IMR-90 (cell line): ENCODE measurements around the gene RNF145. TPM values are rescaled to one million over a fixed set of nuclear protein-coding genes. Genes with fewer than 3 reads are reported as not detected.

ENCODE experiments used
- ATAC-seq: fragments of 200-7000 bp; cut with Tn5 transposase; 2 replicates; pipeline ENCODE4 v1.9.1; 2020; ENCODE audit warnings: low read depth, mild to moderate bottlenecking, moderate library complexity
- BruUV-seq: library from RNA; stranded (reverse); fragments of 400-500 nt; replicated peaks from 2 replicates; lab custom pipeline; 2021; lab: Mats Ljungman, UMichigan
- CTCF ChIA-PET: fragments of 300-600 bp; formaldehyde crosslinking; extraction: SDS; loops from one replicate; lab custom pipeline; 2021; ENCODE audit warnings: antibody characterized with exemption; lab: Yijun Ruan, JAX
- POLR2A ChIA-PET: fragments of 300-600 bp; sonication (Branson Sonifier 250); formaldehyde crosslinking; loops from one replicate; lab custom pipeline; 2022; ENCODE audit warnings: antibody characterized with exemption; ENCODE audit not compliant: unreplicated experiment; lab: Charles Lee
- DNase-seq: peaks from one replicate; pipeline ENCODE4 v3.0.0; 2013
- H2AFZ ChIP-seq: replicated peaks from 2 replicates; pipeline ENCODE3; 2013; ENCODE audit warnings: low read length, mild to moderate bottlenecking; ENCODE audit not compliant: poor library complexity
- H2AK5ac ChIP-seq: 2 replicates; pipeline ENCODE4 v1.6.1; 2013; ENCODE audit warnings: low read depth, low read length, inconsistent platforms
- H2AK9ac ChIP-seq: replicated peaks from 2 replicates; pipeline ENCODE3; 2013; ENCODE audit warnings: mild to moderate bottlenecking, low read depth, low read length, moderate library complexity; ENCODE audit not compliant: poor library complexity
- H2BK120ac ChIP-seq: 2 replicates; pipeline ENCODE4 v1.6.1; 2013; ENCODE audit warnings: low read depth, low read length, inconsistent platforms
- H2BK15ac ChIP-seq: 3 replicates; pipeline ENCODE4 v1.6.1; 2013; ENCODE audit warnings: low read depth, low read length, inconsistent platforms
- H2BK20ac ChIP-seq: 2 replicates; pipeline ENCODE4 v1.6.1; 2013; ENCODE audit warnings: low read depth, mild to moderate bottlenecking, inconsistent platforms, low read length, moderate library complexity
- H2BK5ac ChIP-seq: 2 replicates; pipeline ENCODE4 v1.6.1; 2013; ENCODE audit warnings: mild to moderate bottlenecking, low read depth, low read length, inconsistent platforms; ENCODE audit not compliant: poor library complexity, severe bottlenecking
- H3K14ac ChIP-seq: replicated peaks from 2 replicates; pipeline ENCODE4 v1.6.1; 2013; ENCODE audit warnings: low read depth, low read length, inconsistent platforms
- H3K18ac ChIP-seq: 2 replicates; pipeline ENCODE4 v1.6.1; 2013; ENCODE audit warnings: low read depth, low read length, control low read depth
- H3K23ac ChIP-seq: 2 replicates; pipeline ENCODE4 v1.6.1; 2013; ENCODE audit warnings: low read depth, low read length, inconsistent platforms
- H3K27ac ChIP-seq: 2 replicates; pipeline ENCODE4 v1.5.1; 2013; ENCODE audit warnings: mild to moderate bottlenecking, control low read depth, low read length; ENCODE audit not compliant: insufficient read depth
- H3K27me3 ChIP-seq: 2 replicates; pipeline ENCODE4 v1.6.1; 2013; ENCODE audit warnings: low read length; ENCODE audit not compliant: control insufficient read depth, insufficient read depth
- H3K36me3 ChIP-seq: 2 replicates; pipeline ENCODE4 v1.6.1; 2013; ENCODE audit warnings: low read length, mixed read lengths; ENCODE audit not compliant: control insufficient read depth, insufficient read depth
- H3K4ac ChIP-seq: 2 replicates; pipeline ENCODE4 v1.6.1; 2013; ENCODE audit warnings: low read depth, low read length, inconsistent platforms
- H3K4me1 ChIP-seq: 2 replicates; pipeline ENCODE4 v1.6.1; 2013; ENCODE audit warnings: low read length, mixed read lengths; ENCODE audit not compliant: control insufficient read depth, insufficient read depth
- H3K4me2 ChIP-seq: 2 replicates; pipeline ENCODE4 v1.6.1; 2013; ENCODE audit warnings: low read depth, mild to moderate bottlenecking, control low read depth, low read length, moderate library complexity
- H3K4me3 ChIP-seq: 2 replicates; pipeline ENCODE4 v1.5.1; 2013; ENCODE audit warnings: low read depth, mild to moderate bottlenecking, control low read depth, low read length, moderate library complexity; ENCODE audit not compliant: insufficient read depth
- H3K56ac ChIP-seq: 2 replicates; pipeline ENCODE4 v1.6.1; 2013; ENCODE audit warnings: low read length, inconsistent platforms; ENCODE audit not compliant: insufficient read depth; ENCODE audit errors: extremely low read depth
- H3K79me1 ChIP-seq, 2 experiments: 2 replicates each; pipeline ENCODE4 v1.6.1; 2013; ENCODE audit warnings: low read length in 2 of 2, inconsistent platforms in 1 of 2, low read depth in 1 of 2
- H3K9ac ChIP-seq: 2 replicates; pipeline ENCODE4 v1.6.1; 2013; ENCODE audit warnings: low read depth, low read length, control low read depth
- H3K9me1 ChIP-seq: 2 replicates; pipeline ENCODE4 v1.6.1; 2013; ENCODE audit warnings: low read length, inconsistent platforms; ENCODE audit not compliant: insufficient read depth
- H3K9me3 ChIP-seq: 2 replicates; pipeline ENCODE4 v1.6.1; 2013; ENCODE audit warnings: low read length; ENCODE audit not compliant: control insufficient read depth, insufficient read depth
- H4K20me1 ChIP-seq: 2 replicates; pipeline ENCODE4 v1.6.1; 2013; ENCODE audit warnings: low read length, inconsistent platforms; ENCODE audit not compliant: insufficient read depth
- H4K5ac ChIP-seq: 2 replicates; pipeline ENCODE4 v1.6.1; 2013; ENCODE audit warnings: mild to moderate bottlenecking, low read depth, low read length, control low read depth
- H4K8ac ChIP-seq, 2 experiments: 2 replicates each; pipeline ENCODE4 v1.6.1; 2013; ENCODE audit warnings: low read depth in 2 of 2, low read length in 2 of 2, control low read depth in 1 of 2, inconsistent platforms in 1 of 2
- H4K91ac ChIP-seq: 2 replicates; pipeline ENCODE4 v1.6.1; 2013; ENCODE audit warnings: low read depth, low read length, inconsistent platforms; ENCODE audit not compliant: insufficient read depth
- RCOR1 ChIP-seq: IDR thresholded peaks from 2 replicates; pipeline ENCODE4 v1.6.1; 2012; ENCODE audit warnings: mild to moderate bottlenecking, low read length, improper control_type of control experiment; ENCODE audit not compliant: insufficient replicate concordance
- WGBS, 2 experiments: methylation state at CpG; one replicate each; pipeline versions ENCODE4 v1.1.5 to v1.1.7; 2013; ENCODE audit warnings: missing lambda C conversion rate in 2 of 2; ENCODE audit not compliant: insufficient read length in 1 of 2; ENCODE audit errors: extremely low coverage in 2 of 2; 5-methylcytosine and 5-hydroxymethylcytosine counted together
- dilution Hi-C: fragments of 300-500 bp; cut with HindIII; formaldehyde crosslinking; loops from one replicate; pipeline ENCODE4 v1.14.3; 2018; ENCODE audit warnings: low sequenced_read_pairs; ENCODE audit not compliant: unreplicated experiment
- in situ Hi-C: fragments of 300-500 bp; cut with MboI; formaldehyde crosslinking; loops from 3 replicates; pipeline ENCODE4 v1.14.3; 2019; ENCODE audit warnings: low sequenced_read_pairs, inconsistent platforms, mixed read lengths
- intact Hi-C: fragments of 100-400 bp; cut with micrococcal nuclease; formaldehyde crosslinking; loops from 2 replicates; pipeline ENCODE4 v1.10.0; 2022
- polyA plus RNA-seq, 3 experiments: library from polyadenylated mRNA; depleted of rRNA; stranded (reverse); fragments of >200 nt; gene quantifications; 2 replicates each; pipeline ENCODE4 v1.2.3, GENCODE V29; 2012; ENCODE audit warnings: low replicate concordance in 1 of 3
- total RNA-seq: library from RNA; depleted of rRNA; stranded (reverse); fragments of >200 nt; gene quantifications from 2 replicates; pipeline ENCODE4 v1.2.3, GENCODE V29; 2012

Gene RNF145
- total and polyA plus RNA-seq, 2 of the 4 experiments (the other 2 are of a cell fraction), result 50.0 to 57.0 TPM

- no peak overlapping the region for H2AK9ac ChIP-seq
- H2AK5ac ChIP-seq, result no peak overlapping the region
- no peak overlapping the region for H4K91ac ChIP-seq
- H3K14ac ChIP-seq, result 0 out of 2 replicates have a peak overlapping the region, but pooled peaks have one; percentile 68
- H2BK15ac ChIP-seq, result no peak overlapping the region
- H2BK20ac ChIP-seq, result no peak overlapping the region
- ChIA-PET POLR2A (interaction anchor here (0.7 kb wide), 1 partner anchor 11 kb away, joined by 9 read pairs; no protein-coding TSS in a partner anchor), CTCF (interaction anchor here (0.6 kb wide), 1 partner anchor 49 kb away, joined by 5 read pairs; no protein-coding TSS in a partner anchor)
- no peak overlapping the region for H3K9ac ChIP-seq
- no peak for TF ChIP-seq RCOR1
- BruUV-seq, result no TSS peak
- no peak overlapping the region for H3K27ac ChIP-seq
- H3K27me3 ChIP-seq, result no peaks in the 10 kb centered on the region
- peaks cover 25% of the 10 kb centered on the region; the same call in 1 of the 2 replicates for H4K20me1 ChIP-seq
- H3K9me3 ChIP-seq, result no peaks in the 10 kb centered on the region
- no peak overlapping the region for H3K4ac ChIP-seq
- H3K4me1 ChIP-seq, result peaks cover 8% of the 10 kb centered on the region; the same call in 1 of the 2 replicates
- dilution Hi-C loops (no loop called here), intact Hi-C loops (no loop called here), in situ Hi-C loops (loop anchor here (25.0 kb wide), 1 partner anchor 1633 kb away; no protein-coding TSS in a partner anchor)
- WGBS, 2 experiments, result 100% methylated on average over 1 of the region's 2 CpGs; no CpG with 5 or more reads in 1 of the 2 experiments
- no peak overlapping the region for H3K4me2 ChIP-seq
- H3K9me1 ChIP-seq, result peaks cover 10% of the 10 kb centered on the region
- no peak overlapping the region for H2BK120ac ChIP-seq
- H3K36me3 ChIP-seq, result peaks cover 28% of the 10 kb centered on the region
- no peak overlapping the region for H3K56ac ChIP-seq
- H3K18ac ChIP-seq, result no peak overlapping the region
- H4K5ac ChIP-seq, result no peak overlapping the region
- H3K79me1 ChIP-seq, result peaks cover 13 to 48% of the 10 kb centered on the region in 2 experiments
- H3K23ac ChIP-seq, result peak overlapping the region; percentile 75; the same call in 1 of the 2 replicates
- no peak overlapping the region for H2AFZ ChIP-seq
- ATAC-seq, result no peak
- H2BK5ac ChIP-seq, result peak overlapping the region; percentile 15
- H3K4me3 ChIP-seq, result no peak overlapping the region
- no peak overlapping the region for H4K8ac ChIP-seq
- no peak for DNase-seq
Observed at GRCh38 chr5:159195775-159196174, 13.6 kb downstream of the RNF145 start.
